ENCODE results near the gene SORCS2.

DNA sequence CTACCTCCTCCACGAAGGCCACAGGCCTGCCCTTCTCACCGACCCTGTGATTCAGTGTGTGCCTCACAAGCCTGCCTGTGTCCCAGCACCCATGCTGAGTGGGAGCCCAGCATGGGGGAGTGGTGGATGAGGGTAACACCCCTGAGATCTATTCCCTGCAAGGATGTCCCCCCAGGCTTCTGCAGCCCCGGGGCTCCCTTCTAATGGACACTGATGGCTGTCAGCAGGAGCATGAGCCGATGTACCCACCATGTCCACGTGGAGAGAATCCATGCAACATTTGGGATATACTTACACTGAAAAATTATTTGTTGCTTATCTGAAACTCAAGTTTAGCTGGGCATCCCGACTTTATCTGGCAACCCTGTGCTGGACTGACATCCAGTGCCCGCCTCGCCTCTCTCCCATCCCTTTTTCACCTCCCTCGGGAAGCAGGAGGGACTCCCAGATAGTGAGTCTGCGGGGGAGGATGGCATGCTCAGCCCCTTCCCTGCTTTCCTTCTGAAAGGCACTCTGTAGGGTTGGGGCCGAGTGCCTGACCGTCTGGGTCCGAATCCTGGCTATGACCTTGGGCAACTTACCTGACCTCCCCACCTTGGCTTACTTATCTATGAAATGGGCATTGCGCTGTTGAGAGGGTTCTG is 46.9 kb upstream of the SORCS2 start:
- TF ChIP-seq, protein P1, sequence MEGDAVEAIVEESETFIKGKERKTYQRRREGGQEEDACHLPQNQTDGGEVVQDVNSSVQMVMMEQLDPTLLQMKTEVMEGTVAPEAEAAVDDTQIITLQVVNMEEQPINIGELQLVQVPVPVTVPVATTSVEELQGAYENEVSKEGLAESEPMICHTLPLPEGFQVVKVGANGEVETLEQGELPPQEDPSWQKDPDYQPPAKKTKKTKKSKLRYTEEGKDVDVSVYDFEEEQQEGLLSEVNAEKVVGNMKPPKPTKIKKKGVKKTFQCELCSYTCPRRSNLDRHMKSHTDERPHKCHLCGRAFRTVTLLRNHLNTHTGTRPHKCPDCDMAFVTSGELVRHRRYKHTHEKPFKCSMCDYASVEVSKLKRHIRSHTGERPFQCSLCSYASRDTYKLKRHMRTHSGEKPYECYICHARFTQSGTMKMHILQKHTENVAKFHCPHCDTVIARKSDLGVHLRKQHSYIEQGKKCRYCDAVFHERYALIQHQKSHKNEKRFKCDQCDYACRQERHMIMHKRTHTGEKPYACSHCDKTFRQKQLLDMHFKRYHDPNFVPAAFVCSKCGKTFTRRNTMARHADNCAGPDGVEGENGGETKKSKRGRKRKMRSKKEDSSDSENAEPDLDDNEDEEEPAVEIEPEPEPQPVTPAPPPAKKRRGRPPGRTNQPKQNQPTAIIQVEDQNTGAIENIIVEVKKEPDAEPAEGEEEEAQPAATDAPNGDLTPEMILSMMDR (IDR thresholded peaks at IDR 0.05) = no peak
- no peak for TF ChIP-seq POLR2A (IDR thresholded peaks at IDR 0.05)

Data from prostate gland (tissue), 2 donors.